ENCODE results near the gene ASAP3. TPM values are rescaled to one million over a fixed set of nuclear protein-coding genes. Genes with fewer than 3 reads are reported as not detected.

Gene ASAP3
- total RNA-seq, 4 donors from 2014 or later: 68.7 to 130 (median 88.5) TPM

DNA sequence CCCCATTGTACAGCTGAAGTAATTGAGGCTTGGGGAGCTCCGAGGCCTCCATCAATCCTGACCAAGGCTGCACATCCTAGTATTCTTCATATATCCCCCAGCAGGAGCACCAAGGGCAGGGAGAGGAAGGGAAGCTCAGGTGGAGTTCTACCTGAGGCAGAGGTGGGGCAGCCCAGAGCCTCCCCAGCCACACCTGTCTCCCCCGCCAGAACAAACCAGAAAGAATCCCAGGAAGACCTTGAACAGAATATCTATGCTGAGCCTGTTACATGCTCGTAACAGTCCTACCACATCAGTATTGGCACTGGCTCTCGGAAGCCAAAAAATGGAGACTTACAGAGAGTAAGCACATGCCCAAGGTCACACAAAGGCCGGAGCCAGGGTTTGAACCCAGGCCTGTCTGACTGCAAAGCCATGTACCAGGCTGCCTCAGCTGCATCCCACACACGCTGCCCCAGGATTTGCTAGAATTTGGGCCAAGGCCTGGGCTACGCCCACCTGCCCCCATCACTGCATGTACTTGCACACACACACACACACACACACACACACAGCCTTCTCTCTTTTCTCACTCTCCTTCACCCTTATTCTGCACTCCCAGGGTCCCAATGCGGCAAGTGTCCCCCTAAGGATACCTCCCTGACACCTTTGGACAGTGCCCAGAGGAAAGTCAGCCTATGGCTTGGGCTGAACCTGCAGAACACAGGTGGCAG is 42.5 kb upstream of the ASAP3 start:
- TF ChIP-seq EP300 (IDR thresholded peaks at IDR 0.05) (no peak), POLR2A (IDR thresholded peaks at IDR 0.05) (no peak), POLR2AphosphoS5 (IDR thresholded peaks at IDR 0.05) (no peak)
- TF ChIP-seq, protein P1, sequence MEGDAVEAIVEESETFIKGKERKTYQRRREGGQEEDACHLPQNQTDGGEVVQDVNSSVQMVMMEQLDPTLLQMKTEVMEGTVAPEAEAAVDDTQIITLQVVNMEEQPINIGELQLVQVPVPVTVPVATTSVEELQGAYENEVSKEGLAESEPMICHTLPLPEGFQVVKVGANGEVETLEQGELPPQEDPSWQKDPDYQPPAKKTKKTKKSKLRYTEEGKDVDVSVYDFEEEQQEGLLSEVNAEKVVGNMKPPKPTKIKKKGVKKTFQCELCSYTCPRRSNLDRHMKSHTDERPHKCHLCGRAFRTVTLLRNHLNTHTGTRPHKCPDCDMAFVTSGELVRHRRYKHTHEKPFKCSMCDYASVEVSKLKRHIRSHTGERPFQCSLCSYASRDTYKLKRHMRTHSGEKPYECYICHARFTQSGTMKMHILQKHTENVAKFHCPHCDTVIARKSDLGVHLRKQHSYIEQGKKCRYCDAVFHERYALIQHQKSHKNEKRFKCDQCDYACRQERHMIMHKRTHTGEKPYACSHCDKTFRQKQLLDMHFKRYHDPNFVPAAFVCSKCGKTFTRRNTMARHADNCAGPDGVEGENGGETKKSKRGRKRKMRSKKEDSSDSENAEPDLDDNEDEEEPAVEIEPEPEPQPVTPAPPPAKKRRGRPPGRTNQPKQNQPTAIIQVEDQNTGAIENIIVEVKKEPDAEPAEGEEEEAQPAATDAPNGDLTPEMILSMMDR (IDR thresholded peaks at IDR 0.05): no peak
- Histone ChIP-seq H3K27me3 (peaks cover 4% of the 10 kb centered on the region), H3K27ac (no peak overlapping the region), H3K36me3 (no peaks in the 10 kb centered on the region), H3K4me3 (no peak overlapping the region), H3K4me1 (peaks cover 71% of the 10 kb centered on the region), H3K9me3 (no peaks in the 10 kb centered on the region)
- DNase-seq (ENCODE audit: low spot score in 2 of 2): no peak
- 82% methylated on average over 8 of the region's 8 CpGs for WGBS

DNA sequence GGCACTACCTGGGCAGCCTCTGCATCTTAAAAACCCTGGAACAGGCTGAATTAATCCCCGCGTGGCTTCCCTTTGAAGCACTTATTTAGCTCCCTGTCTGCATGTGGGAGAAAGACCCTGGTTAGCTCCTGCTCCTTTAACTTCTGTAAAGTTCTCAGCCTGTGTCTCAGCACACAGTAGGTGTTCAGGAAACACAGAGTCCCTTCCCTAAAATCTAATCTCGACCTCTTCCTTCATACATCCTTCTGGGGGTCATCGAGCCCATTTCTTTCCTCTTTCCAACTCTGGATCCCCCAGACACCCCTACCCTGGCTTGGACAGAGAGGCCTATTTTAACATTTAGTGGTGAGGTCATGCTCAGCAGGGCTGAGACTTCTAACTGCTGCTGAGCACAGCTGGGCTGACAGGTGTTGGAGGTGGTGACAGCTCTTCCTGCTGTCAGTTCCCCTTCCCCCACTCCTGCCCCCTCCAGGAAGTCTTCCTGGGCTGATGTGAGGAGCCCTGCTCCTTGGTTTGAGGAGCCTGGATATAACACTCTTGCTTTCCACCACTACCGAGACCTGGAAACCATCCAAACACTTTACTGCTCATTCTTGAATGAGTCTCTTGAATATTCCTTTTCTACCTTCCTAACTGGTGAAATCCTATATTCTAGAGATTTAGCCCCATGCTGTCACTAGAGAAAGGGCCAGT is 41.7 kb upstream of the ASAP3 start:
- Histone ChIP-seq H3K4me1 (peaks cover 65% of the 10 kb centered on the region), H3K36me3 (no peaks in the 10 kb centered on the region), H3K27me3 (peaks cover 3% of the 10 kb centered on the region), H3K9me3 (no peaks in the 10 kb centered on the region), H3K4me3 (no peak overlapping the region), H3K27ac (no peak overlapping the region)
- TF ChIP-seq POLR2AphosphoS5 (IDR thresholded peaks at IDR 0.05) (no peak), POLR2A (IDR thresholded peaks at IDR 0.05) (no peak), EP300 (IDR thresholded peaks at IDR 0.05) (no peak)
- TF ChIP-seq, protein P1 (IDR thresholded peaks at IDR 0.05): no peak
- no peak for DNase-seq (ENCODE audit: low spot score in 2 of 2)
- 81% methylated on average over 5 of the region's 5 CpGs for WGBS

DNA sequence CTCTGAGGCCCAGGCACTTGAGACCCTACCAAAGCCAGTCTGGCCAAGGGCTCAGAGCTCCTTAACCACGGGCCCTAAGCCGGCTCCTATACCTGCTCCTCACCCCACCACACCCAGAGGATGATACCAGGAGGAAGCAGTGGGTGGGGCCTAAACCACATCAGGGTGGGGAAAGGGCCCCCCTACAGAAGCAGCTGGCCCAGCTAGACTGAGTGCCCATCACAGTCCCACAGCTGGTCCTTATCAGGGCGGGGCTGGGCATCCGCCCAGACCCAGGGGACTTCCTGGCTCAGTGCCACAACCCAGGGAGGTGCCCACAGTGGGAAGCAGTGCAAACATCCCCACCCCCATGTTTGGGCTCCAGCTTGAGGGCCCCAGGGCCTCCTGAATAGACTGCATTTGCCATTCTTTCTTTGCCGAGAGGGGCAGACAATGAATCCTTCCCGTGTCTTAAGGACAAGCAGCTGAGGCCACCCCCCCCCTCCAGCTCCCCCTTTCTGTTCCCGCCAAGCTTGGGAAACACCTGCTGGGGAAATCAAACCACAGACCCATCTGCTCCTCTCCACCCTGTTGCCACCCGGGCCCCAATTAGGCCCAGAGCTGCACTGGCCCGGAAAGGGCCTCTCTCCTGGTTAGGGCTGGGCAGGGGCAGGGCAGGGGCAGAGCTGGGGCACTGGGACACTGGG is 40.9 kb upstream of the ASAP3 start:
- DNase-seq (ENCODE audit: low spot score in 2 of 2): no peak
- 30% methylated on average over 8 of the region's 9 CpGs for WGBS
- Histone ChIP-seq H3K27me3 (no peaks in the 10 kb centered on the region), H3K27ac (no peak overlapping the region), H3K9me3 (no peaks in the 10 kb centered on the region), H3K4me1 (peaks cover 57% of the 10 kb centered on the region), H3K4me3 (no peak overlapping the region), H3K36me3 (no peaks in the 10 kb centered on the region)
- TF ChIP-seq, protein P1 (IDR thresholded peaks at IDR 0.05): no peak
- TF ChIP-seq POLR2AphosphoS5 (IDR thresholded peaks at IDR 0.05) (no peak), POLR2A (IDR thresholded peaks at IDR 0.05) (no peak), EP300 (IDR thresholded peaks at IDR 0.05) (no peak)

DNA sequence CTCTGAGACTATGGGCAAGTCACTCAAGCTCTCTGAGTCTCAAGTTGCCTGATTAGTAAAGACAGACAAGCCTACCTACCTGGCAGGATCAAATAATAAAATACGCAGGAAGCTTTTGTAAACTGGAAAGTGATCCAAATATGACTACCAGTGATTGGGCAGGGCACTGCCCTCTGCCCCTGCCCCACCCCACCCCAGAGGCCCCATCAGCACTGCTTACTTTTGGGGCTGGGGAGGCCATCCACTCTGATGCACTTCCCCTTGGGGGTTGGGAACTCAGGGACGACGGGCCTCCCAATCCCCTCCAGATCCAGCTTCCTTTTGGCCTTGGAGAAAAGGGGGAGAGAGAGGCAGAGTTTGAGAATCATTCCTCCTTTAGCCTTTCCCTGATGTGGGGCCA is 40.2 kb upstream of the ASAP3 start:
- Histone ChIP-seq H3K9me3 (no peaks in the 10 kb centered on the region), H3K4me3 (no peak overlapping the region), H3K27ac (no peak overlapping the region), H3K4me1 (peaks cover 50% of the 10 kb centered on the region), H3K27me3 (no peaks in the 10 kb centered on the region), H3K36me3 (no peaks in the 10 kb centered on the region)
- TF ChIP-seq POLR2A (IDR thresholded peaks at IDR 0.05) (no peak), POLR2AphosphoS5 (IDR thresholded peaks at IDR 0.05) (no peak)
- no peak for DNase-seq (ENCODE audit: low spot score in 2 of 2)
- WGBS: 56% methylated on average over 3 of the region's 3 CpGs

GRCh38 chr1:23522244-23522982 is 38.4 kb upstream of the ASAP3 start:
- Histone ChIP-seq H3K27ac (no peak overlapping the region), H3K4me3 (no peak overlapping the region), H3K27me3 (no peaks in the 10 kb centered on the region), H3K36me3 (peaks cover 6% of the 10 kb centered on the region), H3K4me1 (peaks cover 32% of the 10 kb centered on the region), H3K9me3 (no peaks in the 10 kb centered on the region)
- 82% methylated on average over 7 of the region's 7 CpGs for WGBS
- TF ChIP-seq EP300 (IDR thresholded peaks at IDR 0.05) (no peak), POLR2AphosphoS5 (IDR thresholded peaks at IDR 0.05) (no peak)
- no peak for DNase-seq (ENCODE audit: low spot score in 2 of 2)
